Hypothalamus (tissue), 51 donors: ENCODE data around the gene FMN1.

Source experiments
- DNase-seq, 51 donors: peaks; one replicate each; lab custom pipeline; 2025; lab: John Stamatoyannopoulos, UW

FMN1 gene

GRCh38 chr15:32803631-32804030 is 390.9 kb downstream of the FMN1 start:
- DNase-seq = no peak

- no peak for DNase-seq
Measured at GRCh38 chr15:32802286-32802936, 392.1 kb downstream of the FMN1 start.

GRCh38 chr15:32799936-32800535 is 394.5 kb downstream of the FMN1 start:
- DNase-seq = no peak

- DNase-seq = no peak
Measured at GRCh38 chr15:32796856-32797255, 397.7 kb downstream of the FMN1 start.

GRCh38 chr15:32794973-32795372 is 399.5 kb downstream of the FMN1 start:
- DNase-seq = no peak

- DNase-seq = no peak
Measured at GRCh38 chr15:32792436-32792835, 402.1 kb downstream of the FMN1 start.

- no peak for DNase-seq
Measured at GRCh38 chr15:32790352-32790999, 404.0 kb downstream of the FMN1 start.

GRCh38 chr15:32787949-32788348 is 406.6 kb downstream of the FMN1 start:
- DNase-seq = no peak

- DNase-seq = no peak
Measured at GRCh38 chr15:32786906-32787305, 407.6 kb downstream of the FMN1 start.

GRCh38 chr15:32784581-32784980 is 409.9 kb downstream of the FMN1 start:
- DNase-seq = no peak

- DNase-seq = no peak
Measured at GRCh38 chr15:32781781-32782180, 412.7 kb downstream of the FMN1 start.

GRCh38 chr15:32778391-32779176 is 415.9 kb downstream of the FMN1 start:
- no peak for DNase-seq

- DNase-seq = no peak
Measured at GRCh38 chr15:32775103-32775502, 419.4 kb downstream of the FMN1 start.

- DNase-seq = no peak
Measured at GRCh38 chr15:32774022-32774421, 420.5 kb downstream of the FMN1 start.

GRCh38 chr15:32767236-32767635 is 427.3 kb downstream of the FMN1 start:
- DNase-seq = no peak

GRCh38 chr15:32766101-32766500 is 428.4 kb downstream of the FMN1 start:
- DNase-seq = no peak

GRCh38 chr15:32765236-32765635 is 429.3 kb downstream of the FMN1 start:
- DNase-seq = no peak

- no peak for DNase-seq
Measured at GRCh38 chr15:32763295-32763694, 431.2 kb downstream of the FMN1 start.

- no peak for DNase-seq
Measured at GRCh38 chr15:32757426-32757825, 437.1 kb downstream of the FMN1 start.

- DNase-seq = no peak
Measured at GRCh38 chr15:32750979-32751378, 443.5 kb downstream of the FMN1 start.

- no peak for DNase-seq
Measured at GRCh38 chr15:32747921-32748342, 446.6 kb downstream of the FMN1 start.
